ENCODE data around the gene HEPN1. TPM values are rescaled to one million over a fixed set of nuclear protein-coding genes. Genes with fewer than 3 reads are reported as not detected.

HEPN1 gene
- total and polyA plus RNA-seq, 2 donors = 0.07 TPM; not detected in 1

- 91% methylated on average over 3 of the region's 3 CpGs for WGBS
- H3K27ac ChIP-seq (ENCODE audit: low read depth in 1 of 2, low read length in 1 of 2) = no peak overlapping the region
- H3K4me3 ChIP-seq (ENCODE audit: low read length in 2 of 2) = no peak overlapping the region
- H3K9me3 ChIP-seq (ENCODE audit: control insufficient read depth in 2 of 2, insufficient read depth in 1 of 2, low read length in 1 of 2) = no peaks in the 10 kb centered on the region
- peaks cover under 1 to 5% of the 10 kb centered on the region in 2 donors for H3K4me1 ChIP-seq (ENCODE audit: control insufficient read depth in 2 of 2, insufficient read depth in 2 of 2, low read length in 2 of 2)
- peaks cover 0 to under 1% of the 10 kb centered on the region in 2 donors for H3K27me3 ChIP-seq (ENCODE audit: control insufficient read depth in 2 of 2, insufficient read depth in 1 of 2, low read length in 1 of 2)
- no peak for DNase-seq (ENCODE audit: low read depth in 6 of 9, low spot score in 9 of 9)
- H3K36me3 ChIP-seq (ENCODE audit: control insufficient read depth in 2 of 2, insufficient read depth in 2 of 2, low read length in 1 of 2) = no peaks in the 10 kb centered on the region
Observed at GRCh38 chr11:124915541-124916369, 3.3 kb upstream of the HEPN1 start.

GRCh38 chr11:124916370-124916710 is 2.7 kb upstream of the HEPN1 start:
- Histone ChIP-seq H3K27me3 (ENCODE audit: control insufficient read depth in 2 of 2, insufficient read depth in 1 of 2, low read length in 1 of 2) (peaks cover 0 to 5% of the 10 kb centered on the region in 2 donors), H3K27ac (ENCODE audit: low read depth in 1 of 2, low read length in 1 of 2) (no peak overlapping the region)
- no peak for DNase-seq (ENCODE audit: low read depth in 6 of 9, low spot score in 9 of 9)

GRCh38 chr11:124917115-124917637 is 1.9 kb upstream of the HEPN1 start:
- H3K4me3 ChIP-seq (ENCODE audit: low read length in 2 of 2) = no peak overlapping the region
- H3K27ac ChIP-seq (ENCODE audit: low read depth in 1 of 2, low read length in 1 of 2) = no peak overlapping the region
- H3K4me1 ChIP-seq (ENCODE audit: control insufficient read depth in 2 of 2, insufficient read depth in 2 of 2, low read length in 2 of 2) = peaks cover 7 to 11% of the 10 kb centered on the region in 2 donors
- WGBS = 87% methylated on average over 6 of the region's 6 CpGs
- H3K36me3 ChIP-seq (ENCODE audit: control insufficient read depth in 2 of 2, insufficient read depth in 2 of 2, low read length in 1 of 2) = no peaks in the 10 kb centered on the region
- H3K9me3 ChIP-seq (ENCODE audit: control insufficient read depth in 2 of 2, insufficient read depth in 1 of 2, low read length in 1 of 2) = no peaks in the 10 kb centered on the region
- H3K27me3 ChIP-seq (ENCODE audit: control insufficient read depth in 2 of 2, insufficient read depth in 1 of 2, low read length in 1 of 2) = peaks cover 0 to 12% of the 10 kb centered on the region in 2 donors
- DNase-seq (ENCODE audit: low read depth in 6 of 9, low spot score in 9 of 9) = no peak

More at GRCh38 chr11:124916370-124916710, 2.7 kb upstream of the HEPN1 start:
- H3K4me1 ChIP-seq (ENCODE audit: control insufficient read depth in 2 of 2, insufficient read depth in 2 of 2, low read length in 2 of 2) = peaks cover 6 to 8% of the 10 kb centered on the region in 2 donors
- no peaks in the 10 kb centered on the region for H3K9me3 ChIP-seq (ENCODE audit: control insufficient read depth in 2 of 2, insufficient read depth in 1 of 2, low read length in 1 of 2)
- H3K36me3 ChIP-seq (ENCODE audit: control insufficient read depth in 2 of 2, insufficient read depth in 2 of 2, low read length in 1 of 2) = no peaks in the 10 kb centered on the region
- no peak overlapping the region for H3K4me3 ChIP-seq (ENCODE audit: low read length in 2 of 2)

- WGBS = 96% methylated on average over 2 of the region's 2 CpGs
- DNase-seq (ENCODE audit: low read depth in 6 of 9, low spot score in 9 of 9) = no peak
Observed at GRCh38 chr11:124919898-124920297, 848 bp downstream of the HEPN1 start.

GRCh38 chr11:124920356-124920755 is 1.3 kb downstream of the HEPN1 start:
- Histone ChIP-seq H3K9me3 (ENCODE audit: control insufficient read depth in 2 of 2, insufficient read depth in 1 of 2, low read length in 1 of 2) (no peaks in the 10 kb centered on the region), H3K27ac (ENCODE audit: low read depth in 1 of 2, low read length in 1 of 2) (no peak overlapping the region), H3K4me1 (ENCODE audit: control insufficient read depth in 2 of 2, insufficient read depth in 2 of 2, low read length in 2 of 2) (peaks cover 14 to 26% of the 10 kb centered on the region in 2 donors), H3K27me3 (ENCODE audit: control insufficient read depth in 2 of 2, insufficient read depth in 1 of 2, low read length in 1 of 2) (peaks cover 3 to 17% of the 10 kb centered on the region in 2 donors), H3K36me3 (ENCODE audit: control insufficient read depth in 2 of 2, insufficient read depth in 2 of 2, low read length in 1 of 2) (no peaks in the 10 kb centered on the region), H3K4me3 (ENCODE audit: low read length in 2 of 2) (peak overlapping the region in 1 of 2 donors; percentile 57)
- no peak for DNase-seq (ENCODE audit: low read depth in 6 of 9, low spot score in 9 of 9)
- WGBS = 98% methylated on average over 5 of the region's 5 CpGs

More at GRCh38 chr11:124919898-124920297, 848 bp downstream of the HEPN1 start:
- Histone ChIP-seq H3K4me1 (ENCODE audit: control insufficient read depth in 2 of 2, insufficient read depth in 2 of 2, low read length in 2 of 2) (peaks cover 14 to 26% of the 10 kb centered on the region in 2 donors), H3K27me3 (ENCODE audit: control insufficient read depth in 2 of 2, insufficient read depth in 1 of 2, low read length in 1 of 2) (peaks cover under 1 to 17% of the 10 kb centered on the region in 2 donors), H3K9me3 (ENCODE audit: control insufficient read depth in 2 of 2, insufficient read depth in 1 of 2, low read length in 1 of 2) (no peaks in the 10 kb centered on the region), H3K36me3 (ENCODE audit: control insufficient read depth in 2 of 2, insufficient read depth in 2 of 2, low read length in 1 of 2) (no peaks in the 10 kb centered on the region), H3K27ac (ENCODE audit: low read depth in 1 of 2, low read length in 1 of 2) (no peak overlapping the region), H3K4me3 (ENCODE audit: low read length in 2 of 2) (no peak overlapping the region)

- Histone ChIP-seq H3K27ac (ENCODE audit: low read depth in 1 of 2, low read length in 1 of 2) (no peak overlapping the region), H3K4me1 (ENCODE audit: control insufficient read depth in 2 of 2, insufficient read depth in 2 of 2, low read length in 2 of 2) (peaks cover 14 to 26% of the 10 kb centered on the region in 2 donors), H3K27me3 (ENCODE audit: control insufficient read depth in 2 of 2, insufficient read depth in 1 of 2, low read length in 1 of 2) (peaks cover 3 to 17% of the 10 kb centered on the region in 2 donors), H3K36me3 (ENCODE audit: control insufficient read depth in 2 of 2, insufficient read depth in 2 of 2, low read length in 1 of 2) (no peaks in the 10 kb centered on the region), H3K9me3 (ENCODE audit: control insufficient read depth in 2 of 2, insufficient read depth in 1 of 2, low read length in 1 of 2) (no peaks in the 10 kb centered on the region), H3K4me3 (ENCODE audit: low read length in 2 of 2) (peak overlapping the region; percentile 3 to 57)
- 15% methylated on average over 82 of the region's 82 CpGs for WGBS
- peak; percentile 39 to 90 (median 66) for DNase-seq (ENCODE audit: low read depth in 6 of 9, low spot score in 9 of 9)
Observed at GRCh38 chr11:124920870-124921609, 2.0 kb downstream of the HEPN1 start.

GRCh38 chr11:124922831-124923230 is 3.8 kb downstream of the HEPN1 start:
- Histone ChIP-seq H3K27ac (ENCODE audit: low read depth in 1 of 2, low read length in 1 of 2) (no peak overlapping the region), H3K4me3 (ENCODE audit: low read length in 2 of 2) (no peak overlapping the region), H3K36me3 (ENCODE audit: control insufficient read depth in 2 of 2, insufficient read depth in 2 of 2, low read length in 1 of 2) (no peaks in the 10 kb centered on the region), H3K9me3 (ENCODE audit: control insufficient read depth in 2 of 2, insufficient read depth in 1 of 2, low read length in 1 of 2) (no peaks in the 10 kb centered on the region), H3K4me1 (ENCODE audit: control insufficient read depth in 2 of 2, insufficient read depth in 2 of 2, low read length in 2 of 2) (peaks cover 14 to 26% of the 10 kb centered on the region in 2 donors), H3K27me3 (ENCODE audit: control insufficient read depth in 2 of 2, insufficient read depth in 1 of 2, low read length in 1 of 2) (peaks cover 3 to 17% of the 10 kb centered on the region in 2 donors)
- DNase-seq (ENCODE audit: low read depth in 6 of 9, low spot score in 9 of 9) = no peak
- 82% methylated on average over 4 of the region's 4 CpGs for WGBS

- Histone ChIP-seq H3K36me3 (ENCODE audit: control insufficient read depth in 2 of 2, insufficient read depth in 2 of 2, low read length in 1 of 2) (no peaks in the 10 kb centered on the region), H3K4me1 (ENCODE audit: control insufficient read depth in 2 of 2, insufficient read depth in 2 of 2, low read length in 2 of 2) (peaks cover 14 to 26% of the 10 kb centered on the region in 2 donors), H3K9me3 (ENCODE audit: control insufficient read depth in 2 of 2, insufficient read depth in 1 of 2, low read length in 1 of 2) (no peaks in the 10 kb centered on the region), H3K27ac (ENCODE audit: low read depth in 1 of 2, low read length in 1 of 2) (no peak overlapping the region), H3K4me3 (ENCODE audit: low read length in 2 of 2) (no peak overlapping the region), H3K27me3 (ENCODE audit: control insufficient read depth in 2 of 2, insufficient read depth in 1 of 2, low read length in 1 of 2) (peaks cover 3 to 17% of the 10 kb centered on the region in 2 donors)
- peak in 4 of 9 donors; percentile 25 to 64 (median 28) for DNase-seq (ENCODE audit: low read depth in 6 of 9, low spot score in 9 of 9)
Observed at GRCh38 chr11:124923296-124923695, 4.2 kb downstream of the HEPN1 start.

All from thymus (tissue), 11 donors.